ENCODE results near the gene ANXA11.

GRCh38 chr10:80187465-80188409 lies 17.6 kb downstream of the ANXA11 start:
- TF ChIP-seq, protein P1, sequence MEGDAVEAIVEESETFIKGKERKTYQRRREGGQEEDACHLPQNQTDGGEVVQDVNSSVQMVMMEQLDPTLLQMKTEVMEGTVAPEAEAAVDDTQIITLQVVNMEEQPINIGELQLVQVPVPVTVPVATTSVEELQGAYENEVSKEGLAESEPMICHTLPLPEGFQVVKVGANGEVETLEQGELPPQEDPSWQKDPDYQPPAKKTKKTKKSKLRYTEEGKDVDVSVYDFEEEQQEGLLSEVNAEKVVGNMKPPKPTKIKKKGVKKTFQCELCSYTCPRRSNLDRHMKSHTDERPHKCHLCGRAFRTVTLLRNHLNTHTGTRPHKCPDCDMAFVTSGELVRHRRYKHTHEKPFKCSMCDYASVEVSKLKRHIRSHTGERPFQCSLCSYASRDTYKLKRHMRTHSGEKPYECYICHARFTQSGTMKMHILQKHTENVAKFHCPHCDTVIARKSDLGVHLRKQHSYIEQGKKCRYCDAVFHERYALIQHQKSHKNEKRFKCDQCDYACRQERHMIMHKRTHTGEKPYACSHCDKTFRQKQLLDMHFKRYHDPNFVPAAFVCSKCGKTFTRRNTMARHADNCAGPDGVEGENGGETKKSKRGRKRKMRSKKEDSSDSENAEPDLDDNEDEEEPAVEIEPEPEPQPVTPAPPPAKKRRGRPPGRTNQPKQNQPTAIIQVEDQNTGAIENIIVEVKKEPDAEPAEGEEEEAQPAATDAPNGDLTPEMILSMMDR (IDR thresholded peaks at IDR 0.05; ENCODE audit: insufficient read depth, low read depth, low read length): no peak
- no peak for TF ChIP-seq EZH2 (IDR thresholded peaks at IDR 0.05; ENCODE audit: insufficient read depth, low read length)

Data from astrocyte (in vitro differentiated cells and primary cell).